ENCODE data around the gene BRMS1L. TPM values are rescaled to one million over a fixed set of nuclear protein-coding genes. Genes with fewer than 3 reads are reported as not detected.

The BRMS1L gene
- total and polyA plus RNA-seq, 2 donors (not counting 3 experiments of a cell fraction or from before 2014, with no cell fraction given): 4.0 to 7.7 TPM

DNA sequence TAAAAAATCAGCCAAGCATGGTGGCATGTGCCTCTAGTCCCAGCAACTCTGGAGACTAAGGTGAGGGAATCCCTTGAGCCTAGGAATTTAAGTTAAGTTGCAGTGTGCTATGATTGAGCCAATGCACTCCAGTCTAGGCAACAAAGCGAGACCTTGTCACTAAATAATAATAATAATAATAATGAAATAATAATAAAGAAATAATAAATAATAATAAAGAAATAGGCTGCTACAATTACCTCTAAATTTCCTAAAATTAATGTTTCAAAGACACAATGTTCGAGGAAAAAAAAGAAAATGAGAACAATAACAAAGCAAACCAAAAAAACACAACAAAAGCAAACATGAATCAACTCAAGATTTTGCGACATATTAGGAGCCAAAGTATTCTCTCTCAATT lies 46.8 kb upstream of the BRMS1L start:
- POLR2A ChIA-PET: no interaction called here
- no peak for FAIRE-seq

GRCh38 chr14:35783699-35784098 lies 42.4 kb upstream of the BRMS1L start:
- FAIRE-seq (no peak), DNase-seq (ENCODE audit: low read depth, low spot score) (no peak)
- Histone ChIP-seq H3K79me2 (ENCODE audit: control insufficient read depth, insufficient read depth, low read length) (peaks cover 16% of the 10 kb centered on the region), H3K9me1 (replicated peaks; ENCODE audit: control insufficient read depth, extremely low read depth, insufficient read depth, low read length) (no peaks in the 10 kb centered on the region), H3K9ac (replicated peaks; ENCODE audit: extremely low read depth, insufficient read depth, low read length) (no peak overlapping the region), H3K27ac (ENCODE audit: insufficient read depth, low read depth, low read length) (no peak overlapping the region), H3K27me3 (ENCODE audit: control insufficient read depth in 2 of 2, insufficient read depth in 2 of 2, low read length in 2 of 2) (no peaks in the 10 kb centered on the region), H3K4me2 (ENCODE audit: insufficient read depth, low read length) (no peak overlapping the region), H3K36me3 (ENCODE audit: control insufficient read depth in 2 of 2, extremely low read depth in 1 of 2, insufficient read depth in 2 of 2, low read length in 2 of 2) (no peaks in the 10 kb centered on the region), H3K4me3 (replicated peaks in 1 of 3; ENCODE audit: insufficient read depth in 1 of 3, low read depth in 1 of 3, low read length in 3 of 3) (no peak overlapping the region), H4K20me1 (replicated peaks; ENCODE audit: control insufficient read depth, extremely low read depth, insufficient read depth, low read length) (no peaks in the 10 kb centered on the region), H3K4me1 (ENCODE audit: control insufficient read depth, extremely low read depth, insufficient read depth, low read length) (no peaks in the 10 kb centered on the region), H3K9me3 (replicated peaks; ENCODE audit: control insufficient read depth, insufficient read depth, low read length) (no peaks in the 10 kb centered on the region), H2AFZ (ENCODE audit: low read depth, low read length) (no peak overlapping the region)
- POLR2A ChIA-PET: no interaction called here
- no TSS peak for BruUV-seq (replicated peaks)
- dilution Hi-C loops (cut with MboI; ENCODE audit: extremely low pct_ligation_motif_present, low sequenced_read_pairs) (no loop called here), intact Hi-C loops (cut with micrococcal nuclease) (no loop called here)
- CTCF ChIA-PET: interaction anchor here (1.3 kb wide), 1 partner anchor 9 kb away, joined by 6 read pairs; no protein-coding TSS in a partner anchor
- TF ChIP-seq EZH2 (IDR thresholded peaks at IDR 0.05; ENCODE audit: borderline replicate concordance, low read depth, low read length, severe bottlenecking): no peak
- no peak for TF ChIP-seq POLR2A (IDR thresholded peaks at IDR 0.05; ENCODE audit: low read depth, low read length)
- TF ChIP-seq, protein P1, sequence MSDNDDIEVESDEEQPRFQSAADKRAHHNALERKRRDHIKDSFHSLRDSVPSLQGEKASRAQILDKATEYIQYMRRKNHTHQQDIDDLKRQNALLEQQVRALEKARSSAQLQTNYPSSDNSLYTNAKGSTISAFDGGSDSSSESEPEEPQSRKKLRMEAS (IDR thresholded peaks at IDR 0.05; ENCODE audit: insufficient read depth, insufficient read length): no peak
- TF ChIP-seq JUN (IDR thresholded peaks at IDR 0.05; ENCODE audit: borderline replicate concordance, insufficient read depth, insufficient read length, low read depth): no peak
- no peak for TF ChIP-seq FOS (IDR thresholded peaks at IDR 0.05; ENCODE audit: borderline replicate concordance, insufficient read depth, low read length)
- no peak for TF ChIP-seq MYC (IDR thresholded peaks at IDR 0.05; ENCODE audit: low read depth, low read length)
- TF ChIP-seq GATA2 (IDR thresholded peaks at IDR 0.05; ENCODE audit: insufficient read depth, insufficient read length, low read depth, low read length): no peak
- TF ChIP-seq CTCF (IDR thresholded peaks at IDR 0.05; ENCODE audit: extremely low read depth in 1 of 2, insufficient read depth in 1 of 2, low read depth in 1 of 2, low read length in 2 of 2): no peak
- no peak for TF ChIP-seq POLR2AphosphoS5 (IDR thresholded peaks at IDR 0.05; ENCODE audit: insufficient read depth, low read depth, low read length)

More for the DNA sequence above, 46.8 kb upstream of the BRMS1L start:
- dilution Hi-C loops (cut with MboI; ENCODE audit: extremely low pct_ligation_motif_present, low sequenced_read_pairs): no loop called here
- Histone ChIP-seq H3K4me1 (ENCODE audit: control insufficient read depth, extremely low read depth, insufficient read depth, low read length) (no peaks in the 10 kb centered on the region), H3K4me2 (ENCODE audit: insufficient read depth, low read length) (no peak overlapping the region), H4K20me1 (replicated peaks; ENCODE audit: control insufficient read depth, extremely low read depth, insufficient read depth, low read length) (no peaks in the 10 kb centered on the region), H3K4me3 (replicated peaks in 1 of 3; ENCODE audit: insufficient read depth in 1 of 3, low read depth in 1 of 3, low read length in 3 of 3) (no peak overlapping the region), H3K27me3 (ENCODE audit: control insufficient read depth in 2 of 2, insufficient read depth in 2 of 2, low read length in 2 of 2) (no peaks in the 10 kb centered on the region), H3K27ac (ENCODE audit: insufficient read depth, low read depth, low read length) (no peak overlapping the region), H3K9me1 (replicated peaks; ENCODE audit: control insufficient read depth, extremely low read depth, insufficient read depth, low read length) (no peaks in the 10 kb centered on the region), H3K9ac (replicated peaks; ENCODE audit: extremely low read depth, insufficient read depth, low read length) (no peak overlapping the region), H3K79me2 (ENCODE audit: control insufficient read depth, insufficient read depth, low read length) (peaks cover 24% of the 10 kb centered on the region), H3K9me3 (replicated peaks; ENCODE audit: control insufficient read depth, insufficient read depth, low read length) (no peaks in the 10 kb centered on the region), H3K36me3 (ENCODE audit: control insufficient read depth in 2 of 2, extremely low read depth in 1 of 2, insufficient read depth in 2 of 2, low read length in 2 of 2) (no peaks in the 10 kb centered on the region), H2AFZ (ENCODE audit: low read depth, low read length) (no peak overlapping the region)
- CTCF ChIA-PET: no interaction called here
- intact Hi-C loops (cut with micrococcal nuclease): no loop called here
- BruUV-seq (replicated peaks): no TSS peak
- DNase-seq (ENCODE audit: low read depth, low spot score): no peak
- TF ChIP-seq CTCF (IDR thresholded peaks at IDR 0.05; ENCODE audit: extremely low read depth in 1 of 2, insufficient read depth in 1 of 2, low read depth in 1 of 2, low read length in 2 of 2) (no peak), POLR2AphosphoS5 (IDR thresholded peaks at IDR 0.05; ENCODE audit: insufficient read depth, low read depth, low read length) (no peak), JUN (IDR thresholded peaks at IDR 0.05; ENCODE audit: borderline replicate concordance, insufficient read depth, insufficient read length, low read depth) (no peak)

Measured in endothelial cell of umbilical vein (primary cell).